Activated T-cell treated with anti-CD3 and anti-CD28 coated beads, Interleukin-2, amount 50 U/mL, for 1 hour (primary cell): ENCODE measurements around the gene TBC1D9.

Experiments
- DNase-seq: peaks from one replicate; pipeline ENCODE4 v3.0.0-alpha.2; 2020

Gene TBC1D9

DNA sequence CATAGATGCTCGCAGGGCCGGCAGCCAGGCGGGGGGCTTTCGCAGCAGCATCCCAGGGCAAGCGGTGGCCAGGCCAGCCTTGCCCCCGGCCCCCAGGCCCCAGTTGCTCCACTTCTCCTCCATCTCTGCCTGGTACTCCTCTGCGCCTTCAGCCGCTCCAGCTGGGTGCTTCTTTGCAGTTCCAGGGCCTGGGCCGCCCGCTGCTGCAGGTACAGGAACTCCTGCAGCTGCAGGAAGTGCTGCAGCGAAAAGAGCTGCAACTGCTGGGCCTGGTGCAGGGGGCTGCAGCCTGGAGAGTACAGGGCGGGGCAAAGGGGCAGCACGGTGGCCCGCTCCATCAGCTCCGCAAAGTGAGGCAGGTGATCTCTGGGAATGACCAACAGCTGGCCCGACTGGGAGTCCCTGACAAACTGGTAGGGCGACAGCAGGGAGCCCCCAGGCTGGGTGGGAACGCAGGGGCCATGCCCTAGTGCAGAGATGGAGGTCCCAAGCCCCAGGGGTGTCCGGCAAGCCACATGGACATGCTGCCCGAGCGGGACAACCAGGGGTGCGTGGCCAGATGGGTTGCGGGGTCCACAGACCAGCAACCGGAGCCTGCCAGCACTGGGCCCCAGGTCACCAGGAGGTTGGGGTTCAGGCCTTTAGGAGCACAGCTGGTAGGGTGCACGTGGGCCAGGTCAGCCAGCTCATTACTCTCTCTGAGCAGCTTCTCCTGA, 111.6 kb downstream of the TBC1D9 start:
- no peak for DNase-seq

DNA sequence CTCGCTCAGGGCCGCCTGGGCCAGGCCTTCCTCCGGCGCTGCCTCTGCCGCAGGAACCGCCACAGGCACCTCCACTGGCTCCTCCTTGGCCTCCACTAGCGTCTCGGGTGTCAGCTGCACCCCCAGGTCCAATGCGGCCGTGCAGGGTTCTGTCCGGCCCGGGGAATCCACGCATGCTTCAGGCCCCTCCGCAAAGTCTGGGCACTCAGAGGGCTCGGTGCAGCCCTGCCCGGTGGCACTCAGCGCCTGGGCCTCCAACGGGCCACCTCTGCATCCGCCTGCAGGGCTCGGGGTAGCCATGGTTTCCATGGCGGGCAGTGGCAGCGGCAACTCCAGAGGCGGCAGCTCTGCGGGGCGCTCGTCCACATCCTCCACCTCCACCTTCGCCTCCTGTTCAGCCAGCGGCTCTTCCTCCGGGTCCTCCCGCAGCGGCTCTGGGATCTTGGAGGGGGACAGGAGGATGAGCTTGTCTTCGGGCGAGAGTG, 112.6 kb downstream of the TBC1D9 start:
- no peak for DNase-seq

DNA sequence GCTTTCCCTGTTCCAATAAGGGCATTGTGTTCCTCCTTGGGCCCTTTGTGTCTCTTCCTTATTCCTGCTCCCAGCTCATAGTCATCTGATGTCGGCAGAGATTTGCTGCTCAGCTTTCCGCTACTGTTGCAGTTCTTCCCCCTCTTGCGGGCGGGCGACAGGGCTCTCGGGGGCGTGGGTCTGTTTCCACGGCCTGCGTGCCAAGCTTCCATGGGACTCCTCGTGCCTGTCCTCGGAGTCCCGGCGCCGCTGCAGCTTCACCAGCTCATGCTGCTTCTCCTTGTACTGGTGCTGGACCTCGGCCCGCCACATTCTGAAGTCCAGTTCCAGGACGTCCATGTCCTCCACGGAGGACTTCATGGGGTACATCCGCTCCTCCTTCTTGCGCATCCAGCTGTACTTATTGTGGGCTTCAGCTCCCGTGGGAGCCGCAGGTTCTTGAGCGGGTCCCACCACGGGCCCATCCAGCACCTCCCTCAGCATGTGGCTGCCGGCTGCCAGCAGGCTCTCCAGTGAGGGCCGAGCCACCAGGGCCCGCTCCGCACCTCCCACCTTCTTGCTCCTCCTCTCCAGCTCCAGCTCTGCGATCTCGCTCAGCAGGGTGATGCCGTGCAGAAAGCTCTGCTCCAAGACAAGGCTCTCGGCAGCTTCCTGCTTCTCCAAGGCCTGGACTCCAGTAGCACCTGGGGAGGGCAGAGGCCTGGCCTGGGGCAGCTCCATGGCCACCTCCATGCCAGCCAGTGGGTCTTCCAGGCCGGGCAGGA, 113.3 kb downstream of the TBC1D9 start:
- no peak for DNase-seq

DNA sequence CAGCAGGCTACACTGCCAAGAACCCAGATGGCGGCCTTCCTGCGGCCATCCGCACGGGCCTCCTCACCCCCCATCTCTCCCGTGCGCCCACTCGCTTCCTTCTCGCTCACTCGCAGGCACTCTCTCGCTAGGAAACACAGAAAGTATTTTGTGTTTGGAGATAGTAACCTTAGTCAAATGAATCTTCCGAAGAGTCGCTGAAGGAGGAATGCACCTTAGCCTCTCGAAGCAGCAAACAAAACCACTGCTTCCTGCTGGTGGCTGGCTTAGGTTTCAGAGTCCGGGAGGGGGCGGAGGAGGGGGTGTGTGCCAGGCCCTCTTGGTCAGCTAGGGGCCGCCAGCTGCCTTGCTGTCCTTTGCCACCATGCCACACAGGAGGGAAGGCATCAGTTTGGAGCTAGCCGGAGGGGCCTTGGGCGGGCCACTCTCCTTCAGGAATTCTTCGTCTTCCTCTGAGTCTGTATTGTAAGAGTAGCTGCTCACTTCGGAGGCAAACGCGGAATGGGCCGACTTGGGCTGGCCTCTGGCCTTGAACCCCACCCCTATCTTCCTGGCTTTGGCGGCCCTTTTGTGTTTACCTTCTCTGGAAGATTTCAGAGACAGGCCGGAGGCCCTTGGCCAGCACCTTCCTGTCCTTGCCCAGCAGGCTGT, 114.3 kb downstream of the TBC1D9 start:
- DNase-seq = no peak

DNA sequence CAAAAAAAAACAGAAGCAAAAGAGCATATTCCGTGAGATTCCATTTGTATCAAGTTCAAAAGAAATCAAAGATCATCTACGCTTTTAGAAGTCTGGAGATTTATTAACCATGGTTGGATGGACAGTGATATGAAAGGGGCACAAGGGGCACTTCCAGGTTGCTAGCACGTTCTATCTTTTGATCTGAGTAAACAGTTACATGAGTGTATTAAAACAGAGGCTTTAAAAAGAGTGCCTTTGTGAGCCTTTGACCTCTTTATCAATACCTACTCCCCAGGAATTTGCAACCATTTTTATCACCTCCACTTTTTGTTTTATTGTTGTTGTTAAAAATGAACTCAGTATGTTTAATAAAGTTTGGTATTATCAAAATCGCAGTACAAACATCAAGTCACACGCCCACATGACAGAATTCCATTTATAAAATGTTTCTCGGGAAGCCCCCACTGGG, 115.1 kb downstream of the TBC1D9 start:
- DNase-seq = no peak

DNA sequence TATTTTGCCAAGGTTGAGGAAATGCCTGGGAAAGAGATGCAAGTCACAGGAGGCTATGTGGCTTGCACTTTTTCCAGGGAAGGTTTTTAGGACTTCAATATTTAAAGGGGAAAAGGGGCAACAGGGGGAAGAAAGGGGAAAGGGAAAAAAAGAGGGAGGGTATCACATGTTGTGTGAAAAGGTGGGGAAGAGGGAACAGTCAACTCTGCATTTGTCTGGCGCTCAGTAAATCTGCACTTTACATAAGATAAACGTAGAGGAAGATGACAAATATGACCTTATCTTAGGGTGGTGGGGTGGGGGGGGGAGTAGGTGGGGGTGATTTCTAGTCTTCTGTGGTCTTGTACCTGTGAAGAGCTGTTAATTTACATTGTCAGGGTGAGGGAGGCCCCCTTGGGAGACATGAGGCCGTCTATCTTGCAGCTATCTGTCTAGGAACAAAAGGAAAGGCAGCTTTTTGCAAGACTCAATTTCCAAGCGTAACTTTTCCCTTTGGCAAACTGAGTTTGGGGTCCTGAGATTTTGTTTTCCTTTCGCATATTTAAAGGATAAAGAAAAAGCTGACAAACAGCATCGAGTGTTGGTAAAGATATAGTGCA, 115.9 kb downstream of the TBC1D9 start:
- no peak for DNase-seq

DNA sequence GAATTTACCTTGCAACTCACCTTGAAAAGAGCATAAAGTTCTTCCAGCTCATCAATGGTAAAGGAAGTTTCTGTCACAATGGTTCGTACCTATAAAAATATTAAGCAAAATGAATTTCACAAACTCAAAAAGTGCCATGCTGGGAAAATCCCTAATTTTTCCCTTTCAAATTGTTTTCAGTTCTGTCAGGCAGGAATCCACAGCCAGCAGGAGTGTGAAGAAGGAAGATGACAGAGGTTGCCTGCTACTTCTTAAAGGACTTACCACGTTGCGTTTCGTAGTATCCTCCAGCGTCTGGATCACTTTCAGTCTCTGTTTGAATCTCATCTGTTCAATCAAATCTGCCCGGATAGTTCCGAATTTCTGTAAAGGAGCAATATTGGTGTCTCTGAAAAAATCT, 117.1 kb downstream of the TBC1D9 start:
- no peak for DNase-seq

DNA sequence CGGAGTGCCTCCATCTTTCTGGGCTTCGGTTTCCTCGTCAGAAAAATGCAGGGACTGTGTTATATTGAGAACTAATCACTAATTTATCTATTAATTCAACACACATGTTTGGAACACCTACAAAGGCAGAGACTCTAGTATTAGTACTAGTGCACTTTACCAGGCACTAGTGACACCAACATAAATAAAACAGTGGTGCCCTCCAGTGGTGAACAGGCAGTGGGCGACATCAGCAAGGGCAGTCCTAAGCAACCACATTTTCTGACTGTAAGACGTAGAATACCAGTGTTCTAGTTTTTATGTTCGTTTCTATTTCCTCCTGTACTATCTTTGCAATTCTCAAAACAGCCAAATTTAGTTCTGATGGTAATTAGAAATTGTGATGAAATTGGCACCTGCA, 118.3 kb downstream of the TBC1D9 start:
- no peak for DNase-seq

DNA sequence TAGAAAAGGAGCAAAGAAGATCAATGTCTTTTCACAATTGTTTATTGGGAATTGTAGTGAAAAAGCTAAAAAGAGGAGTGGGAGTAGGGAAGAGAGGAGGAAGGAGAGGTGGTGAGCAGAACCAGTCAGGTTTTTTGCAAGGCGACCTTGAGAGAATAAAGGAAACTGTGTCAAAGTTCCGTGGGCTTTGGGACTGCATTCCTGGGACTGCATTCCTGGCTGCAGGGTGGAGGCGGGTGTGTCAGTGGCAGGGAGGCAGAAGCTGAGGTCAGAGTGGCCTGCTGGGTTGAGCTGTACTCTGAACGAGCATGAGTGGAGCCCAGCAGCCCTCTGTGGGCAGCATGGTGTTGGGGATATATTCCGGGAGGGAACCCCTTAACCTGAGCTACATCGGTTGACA, 120.6 kb downstream of the TBC1D9 start:
- DNase-seq = no peak

DNA sequence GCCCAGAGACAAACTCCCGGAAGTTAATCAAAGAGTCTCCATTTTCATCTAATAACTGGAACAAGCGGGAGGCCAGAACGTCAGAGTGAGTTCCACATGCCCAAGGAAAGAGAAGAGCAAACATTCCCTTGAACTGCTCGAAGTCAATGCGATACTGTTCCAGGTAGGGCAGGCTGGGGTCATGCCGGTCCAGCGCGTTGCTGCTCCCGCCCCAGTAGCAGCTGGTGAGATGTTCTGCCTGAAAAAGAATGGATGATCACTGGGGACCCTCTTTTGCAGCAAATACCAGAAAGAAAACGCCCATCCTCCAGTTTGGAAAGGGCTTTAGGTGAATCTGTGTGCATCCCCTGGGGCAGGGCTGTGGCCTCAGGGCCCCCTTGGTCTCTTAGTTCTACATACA, 122.2 kb downstream of the TBC1D9 start:
- DNase-seq = no peak

DNA sequence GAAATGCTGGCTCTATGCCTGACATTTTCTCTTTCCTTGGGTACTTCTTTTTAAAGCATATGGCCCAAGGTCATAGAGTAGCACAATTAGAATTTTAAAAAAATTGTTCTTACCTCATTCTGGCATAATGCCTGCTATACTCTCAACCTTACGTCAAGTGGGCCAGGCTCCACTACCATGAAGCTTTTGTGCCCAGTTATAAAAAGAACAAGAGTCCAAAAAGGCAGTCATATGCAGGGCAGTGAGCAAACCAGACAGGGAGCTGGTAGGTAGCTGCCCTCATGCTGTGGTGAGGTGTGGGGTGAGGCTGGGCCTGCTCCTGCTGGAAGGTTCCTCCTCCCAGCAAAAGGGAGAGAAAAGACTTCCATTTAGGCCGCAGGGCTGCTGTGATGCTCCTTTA, 123.1 kb downstream of the TBC1D9 start:
- no peak for DNase-seq

DNA sequence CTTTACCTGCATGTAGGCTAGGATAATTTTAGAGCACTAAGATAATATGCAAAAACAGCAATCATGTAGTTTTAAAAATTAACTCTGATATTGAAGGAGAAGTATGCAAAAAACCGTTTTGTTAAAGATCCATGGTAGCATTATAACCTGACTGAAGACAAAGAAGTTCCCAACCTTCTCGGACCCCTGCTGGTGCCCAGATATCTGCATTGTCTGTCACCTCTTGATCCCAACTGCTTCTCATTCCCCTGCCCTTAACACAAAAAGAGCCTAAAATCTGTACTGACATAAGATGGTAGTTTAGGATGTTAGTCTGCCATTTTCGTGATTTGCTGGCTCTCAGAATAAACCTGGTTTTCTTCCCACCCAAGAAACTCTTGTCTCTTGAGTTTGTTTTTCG, 125.9 kb downstream of the TBC1D9 start:
- no peak for DNase-seq

DNA sequence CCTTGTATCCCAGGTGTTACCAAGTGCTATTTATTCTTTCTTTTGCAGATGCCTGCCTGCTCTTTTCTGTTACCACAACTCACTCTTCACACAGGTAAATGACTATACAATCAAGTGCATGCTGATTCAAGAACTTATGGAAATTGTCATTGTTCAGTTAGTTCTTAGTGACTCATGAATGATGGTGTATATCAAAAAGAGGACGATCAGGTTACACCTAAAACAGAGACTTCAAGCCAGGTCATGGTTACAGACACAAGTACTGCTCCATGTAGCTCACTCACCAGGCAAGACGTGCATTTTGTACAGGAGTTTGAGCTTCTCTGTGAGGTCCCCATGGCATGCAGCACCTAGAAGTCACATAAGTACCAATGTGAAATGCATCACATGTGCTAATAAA, 128.2 kb downstream of the TBC1D9 start:
- no peak for DNase-seq

DNA sequence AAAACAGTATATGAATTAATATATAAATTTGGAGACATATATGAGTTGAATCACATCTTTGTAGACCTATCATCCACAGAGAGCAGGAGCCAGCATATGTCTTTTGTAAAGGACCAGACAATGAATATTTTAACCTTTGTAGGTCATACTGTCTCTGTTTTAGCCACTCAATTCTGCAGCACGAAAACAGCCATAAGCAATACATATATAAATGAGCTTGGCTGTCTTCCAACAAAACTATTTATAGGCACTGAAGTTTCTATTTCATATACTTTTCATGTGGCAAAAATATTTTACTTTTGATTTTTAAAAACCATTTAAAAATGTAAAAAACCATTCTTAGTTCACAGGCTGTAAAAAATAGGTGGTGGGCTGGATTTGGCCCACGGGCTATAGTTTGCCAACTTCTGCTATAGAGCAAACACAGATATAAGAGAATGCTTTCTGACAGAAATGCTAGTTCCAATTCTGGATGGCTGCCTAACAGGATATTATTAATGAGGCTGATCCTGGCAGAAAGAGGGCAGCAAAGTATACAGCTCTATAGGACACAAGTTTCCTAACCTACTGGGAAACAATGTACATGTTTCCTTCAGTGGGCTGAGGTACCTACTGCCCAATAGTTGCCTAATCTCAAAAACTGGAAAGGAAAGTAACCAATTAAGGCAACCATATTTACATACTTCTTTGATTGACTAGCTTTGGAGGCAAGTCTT, 129.4 kb downstream of the TBC1D9 start:
- no peak for DNase-seq

DNA sequence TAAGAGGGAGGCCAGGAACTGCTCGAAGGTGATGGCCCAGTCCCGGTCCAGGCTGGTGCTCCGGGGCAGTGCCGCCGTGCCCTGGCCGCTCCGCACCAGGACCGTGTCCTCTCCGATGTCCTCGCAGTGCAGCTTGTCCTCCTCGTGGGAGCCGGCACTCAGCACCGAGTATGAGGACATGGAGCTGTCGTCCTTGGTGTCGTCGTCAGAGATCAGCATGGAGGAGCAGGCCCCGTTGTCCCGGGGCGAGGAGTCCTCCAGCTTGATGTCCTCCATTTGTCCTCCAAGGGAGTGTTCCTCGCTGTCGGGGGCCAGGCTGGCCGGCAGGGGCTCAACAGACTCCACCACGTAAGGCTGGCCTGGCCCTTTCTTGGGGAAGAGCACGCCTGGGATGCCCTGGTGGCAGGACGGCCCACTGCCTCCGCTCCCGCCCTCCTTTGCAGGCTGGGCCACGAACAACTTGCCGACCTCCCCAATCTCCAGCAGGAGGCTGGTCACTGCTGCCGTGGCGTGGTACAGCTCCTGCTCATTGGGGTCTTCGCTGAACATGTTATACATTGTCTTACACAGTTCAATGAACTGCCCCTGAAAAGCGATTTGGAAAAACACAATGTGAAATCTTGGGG, 133.7 kb downstream of the TBC1D9 start:
- no peak for DNase-seq

DNA sequence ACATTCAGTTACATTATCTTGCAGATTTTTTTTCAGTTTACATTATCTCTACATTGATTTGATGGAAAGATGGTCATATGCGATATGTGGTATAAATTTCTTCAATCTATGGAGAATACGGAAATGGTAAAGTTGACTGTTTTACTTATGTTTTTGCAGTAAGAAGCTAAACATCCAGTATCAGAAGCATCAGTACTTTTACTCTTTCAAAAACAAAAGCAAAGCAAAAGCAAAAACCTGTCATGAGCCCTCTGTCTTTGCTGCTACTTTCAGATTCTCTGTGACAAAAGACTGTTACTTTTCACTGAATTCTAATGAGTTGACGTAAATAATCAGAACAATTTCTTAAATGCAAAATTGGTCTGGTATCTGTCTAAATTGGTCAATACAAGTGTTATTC, 135.0 kb downstream of the TBC1D9 start:
- DNase-seq = no peak

DNA sequence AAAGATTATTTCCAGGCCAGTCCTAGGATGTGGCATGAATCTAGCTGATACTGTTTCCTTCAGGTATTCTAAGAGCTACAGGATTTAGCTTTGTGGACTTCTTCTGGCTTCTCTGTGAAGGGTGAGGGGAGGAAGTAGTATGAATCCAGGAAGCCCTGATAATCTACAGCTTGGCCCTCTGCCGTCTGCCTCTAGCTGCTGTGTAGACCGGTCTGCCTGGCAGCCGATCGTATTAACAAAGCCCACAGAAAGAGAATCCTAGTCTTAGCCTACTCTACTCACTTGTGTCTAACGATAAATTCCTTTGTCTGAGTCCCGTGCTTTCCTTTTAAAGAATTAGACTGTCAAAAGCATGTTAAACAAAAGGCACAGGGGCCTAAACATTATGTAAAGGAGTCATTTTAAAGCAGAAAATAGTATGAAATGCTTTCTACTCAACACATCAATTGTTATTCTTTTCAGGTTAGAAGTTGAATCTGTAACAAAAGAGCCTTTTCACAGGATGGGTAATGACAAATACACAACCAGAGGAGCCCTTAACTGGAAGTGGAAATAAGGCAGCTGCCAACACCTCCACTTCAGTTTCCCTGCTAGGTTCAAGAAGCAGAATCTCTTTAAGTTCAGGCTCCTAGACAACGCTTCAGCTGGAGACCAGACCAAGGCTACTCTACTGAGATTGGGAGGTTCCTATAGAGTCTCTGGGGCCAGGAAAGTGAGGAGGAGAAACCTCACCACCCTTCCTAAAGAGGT, 138.5 kb downstream of the TBC1D9 start:
- DNase-seq = no peak

DNA sequence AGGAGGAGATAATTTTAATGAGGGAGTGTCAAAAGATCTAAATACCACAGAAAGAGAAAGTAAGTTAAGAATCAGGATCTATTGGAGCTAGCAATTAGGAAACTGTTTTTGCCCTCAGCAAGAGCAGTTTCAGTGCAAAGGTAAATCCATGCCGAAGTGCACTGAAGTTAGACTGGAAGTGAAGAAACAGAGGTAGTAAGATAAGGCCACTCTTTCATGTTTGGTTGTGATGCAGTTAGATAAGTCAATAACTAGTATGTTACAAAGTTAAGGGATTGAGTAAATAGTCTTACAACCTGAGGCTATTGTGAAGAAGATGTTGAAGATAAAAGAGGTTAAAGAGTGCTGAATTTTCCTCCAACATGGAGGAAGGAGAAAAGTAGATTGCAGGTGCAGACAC, 140.7 kb downstream of the TBC1D9 start:
- no peak for DNase-seq

DNA sequence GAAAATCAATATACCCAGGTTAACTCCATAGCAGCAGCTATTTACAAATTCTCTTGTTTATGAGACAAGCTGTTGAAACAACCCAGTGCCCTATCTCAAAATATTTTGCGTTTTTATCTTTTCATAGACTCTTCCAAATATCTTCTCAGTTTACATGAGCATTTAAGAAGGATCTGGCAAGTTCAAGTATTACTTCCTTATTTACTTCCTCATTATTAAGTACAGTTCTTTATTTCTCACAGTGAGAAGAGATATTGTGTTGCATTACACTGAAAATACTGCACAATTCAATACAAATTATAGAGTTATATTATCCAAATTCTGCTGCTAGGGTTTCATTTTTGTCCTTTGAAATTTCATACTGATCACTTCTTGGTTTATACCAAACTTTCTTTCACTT, 143.8 kb downstream of the TBC1D9 start:
- no peak for DNase-seq

DNA sequence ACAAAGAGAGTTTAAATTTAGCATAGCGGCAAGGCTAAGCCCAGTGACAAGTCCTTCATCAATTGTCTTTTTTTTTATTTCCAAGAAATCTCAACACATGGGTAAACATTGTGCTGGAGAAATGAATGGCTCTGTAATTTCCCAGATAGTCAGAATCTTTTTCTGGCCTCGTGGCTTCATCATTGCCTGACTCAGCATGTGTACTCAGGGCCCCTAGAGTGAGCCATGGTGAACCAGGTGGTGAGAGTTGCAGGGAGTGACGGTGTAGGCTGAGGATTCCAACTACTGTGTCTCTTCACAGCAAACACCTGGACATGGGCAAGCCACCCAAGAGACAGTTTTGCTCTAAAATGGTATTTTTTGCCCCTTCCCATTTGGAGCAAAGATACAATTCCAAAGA, 144.3 kb downstream of the TBC1D9 start:
- DNase-seq = no peak

DNA sequence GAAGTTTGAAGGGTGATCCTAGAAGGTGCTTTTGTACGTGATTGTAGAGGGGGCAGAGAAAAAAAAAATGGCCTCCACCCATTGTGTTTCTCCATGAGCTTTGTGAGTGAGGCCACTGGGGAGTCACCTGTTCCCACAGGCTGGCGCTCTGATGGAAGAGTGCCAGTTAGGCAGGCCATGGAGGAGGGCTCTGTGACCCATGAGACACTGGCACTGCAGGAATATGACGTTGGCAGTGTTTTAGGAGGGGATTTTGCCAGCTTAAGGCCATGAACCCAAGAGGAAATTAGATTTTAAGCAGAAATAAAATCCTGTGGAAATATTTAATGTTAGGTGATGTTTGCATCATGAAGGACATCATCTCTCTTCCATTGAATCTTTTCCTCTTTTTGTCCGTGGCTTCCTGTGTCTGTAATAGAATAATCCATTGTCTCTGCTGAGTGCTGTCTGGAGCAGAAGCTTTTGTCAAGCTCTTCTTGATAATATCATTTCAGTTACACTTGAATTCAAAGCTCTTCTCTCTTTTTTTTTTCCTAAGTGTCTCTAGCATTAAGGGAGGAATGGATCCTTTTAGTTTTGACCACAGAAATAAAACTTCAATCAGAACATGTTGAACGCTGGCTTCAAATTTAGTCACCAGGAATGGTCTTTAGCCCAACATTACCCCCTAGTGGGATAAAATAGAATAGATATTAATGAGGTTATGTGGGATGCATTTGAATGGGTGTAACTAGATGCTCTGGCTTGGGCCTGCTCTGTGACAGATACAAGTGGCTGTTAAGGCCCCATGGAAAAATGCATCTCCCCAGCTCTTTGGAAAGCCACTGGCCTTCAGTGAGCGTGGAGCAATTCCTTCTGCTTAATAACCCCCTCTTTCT, 146.4 kb downstream of the TBC1D9 start:
- DNase-seq = no peak
